GM23338 (cell line): ENCODE measurements around the gene RHBDD2. TPM values are rescaled to one million over a fixed set of nuclear protein-coding genes. Genes with fewer than 3 reads are reported as not detected.

ENCODE experiments used
- ATAC-seq: fragments of 200-7000 bp; cut with Tn5 transposase; 3 replicates; pipeline ENCODE4 v1.9.1; 2020
- DNase-seq: peaks from one replicate; pipeline ENCODE4 v3.0.0-alpha.2; 2015; ENCODE audit warnings: low spot score
- H2AFZ ChIP-seq: fragments of 200-600 bp; sonication (generic); 2 replicates; pipeline ENCODE4 v1.8.0; 2016; ENCODE audit warnings: antibody characterized with exemption, mild to moderate bottlenecking, moderate library complexity
- H3F3A ChIP-seq: fragments of 200-600 bp; sonication (generic); replicated peaks from 2 replicates; pipeline ENCODE4 v1.8.0; 2017; ENCODE audit warnings: antibody characterized with exemption, mixed run types, low read depth
- H3K27ac ChIP-seq: fragments of 200-600 bp; sonication (generic); 2 replicates; pipeline ENCODE4 v1.6.1; 2016; ENCODE audit warnings: low read depth
- H3K27me3 ChIP-seq: fragments of 200-600 bp; sonication (generic); 2 replicates; pipeline ENCODE4 v1.8.0; 2016; ENCODE audit warnings: mild to moderate bottlenecking, mixed run types, moderate library complexity; ENCODE audit not compliant: insufficient read depth
- H3K36me3 ChIP-seq: fragments of 200-600 bp; sonication (generic); 2 replicates; pipeline ENCODE4 v1.8.0; 2016; ENCODE audit warnings: mild to moderate bottlenecking; ENCODE audit not compliant: insufficient read depth
- H3K4me1 ChIP-seq: fragments of 200-600 bp; sonication (generic); 2 replicates; pipeline ENCODE4 v1.8.0; 2016; ENCODE audit warnings: mild to moderate bottlenecking, moderate library complexity; ENCODE audit not compliant: insufficient read depth
- H3K4me2 ChIP-seq: fragments of 200-600 bp; sonication (generic); 2 replicates; pipeline ENCODE4 v1.7.1; 2017; ENCODE audit warnings: mixed run types
- H3K4me3 ChIP-seq: fragments of 200-600 bp; sonication (generic); 2 replicates; pipeline ENCODE4 v1.6.1; 2016; ENCODE audit warnings: mixed run types
- H3K79me2 ChIP-seq: fragments of 200-600 bp; sonication (generic); replicated peaks from 2 replicates; pipeline ENCODE4 v1.8.0; 2017; ENCODE audit warnings: mild to moderate bottlenecking; ENCODE audit not compliant: insufficient read depth
- H3K9me2 ChIP-seq: fragments of 200-600 bp; sonication (generic); 2 replicates; pipeline ENCODE4 v1.8.0; 2017; ENCODE audit not compliant: insufficient read depth
- H4K20me1 ChIP-seq: fragments of 200-600 bp; sonication (generic); replicated peaks from 2 replicates; pipeline ENCODE4 v1.8.0; 2017; ENCODE audit warnings: mild to moderate bottlenecking; ENCODE audit not compliant: insufficient read depth
- H3K27ac Mint-ChIP-seq: 2 replicates; pipeline ENCODE4 v1.8.0; 2020; ENCODE audit warnings: inconsistent platforms, mild to moderate bottlenecking, moderate library complexity, mixed read lengths
- H3K27me3 Mint-ChIP-seq: 3 replicates; pipeline ENCODE4 v1.8.0; 2022; ENCODE audit warnings: low read depth, mild to moderate bottlenecking, moderate library complexity, mixed read lengths, inconsistent platforms; ENCODE audit not compliant: insufficient read depth, poor library complexity
- H3K36me3 Mint-ChIP-seq: 3 replicates; pipeline ENCODE4 v1.8.0; 2021; ENCODE audit warnings: low read depth, mild to moderate bottlenecking, inconsistent platforms, moderate library complexity, mixed read lengths
- H3K4me1 Mint-ChIP-seq: 3 replicates; pipeline ENCODE4 v1.8.0; 2020; ENCODE audit warnings: mild to moderate bottlenecking, inconsistent platforms, mixed read lengths
- H3K4me3 Mint-ChIP-seq: 3 replicates; pipeline ENCODE4 v1.8.0; 2021; ENCODE audit warnings: moderate library complexity, mild to moderate bottlenecking, inconsistent platforms, mixed read lengths
- H3K9me3 Mint-ChIP-seq: 3 replicates; pipeline ENCODE4 v1.8.0; 2020; ENCODE audit warnings: moderate library complexity, mild to moderate bottlenecking, inconsistent platforms, mixed read lengths
- CREB1 ChIP-seq: fragments of 250-450 bp; sonication (Bioruptor Pico); IDR thresholded peaks from 2 replicates; pipeline ENCODE4 v1.5.0; 2020; ENCODE audit warnings: low read depth, mild to moderate bottlenecking, moderate library complexity
- CTCF ChIP-seq, 2 experiments: fragments of 200-600 bp in 1 of 2; sonication (generic) in 1 of 2; conservative IDR thresholded peaks; 2 replicates each; pipeline versions ENCODE4 v1.5.1 to v1.6.1; 2016 to 2017; ENCODE audit warnings: antibody characterized with exemption in 2 of 2, low read depth in 2 of 2, mild to moderate bottlenecking in 2 of 2, moderate library complexity in 1 of 2
- EZH2 ChIP-seq: fragments of 200-600 bp; sonication (generic); IDR thresholded peaks from one replicate; pipeline ENCODE4 v1.8.0; 2017; ENCODE audit warnings: antibody characterized with exemption, mild to moderate bottlenecking, low read depth; ENCODE audit not compliant: unreplicated experiment
- EZH2phosphoT487 ChIP-seq: fragments of 200-600 bp; sonication (generic); IDR thresholded peaks from one replicate; pipeline ENCODE4 v1.8.1; 2018; ENCODE audit warnings: antibody characterized with exemption; ENCODE audit not compliant: unreplicated experiment
- JUNB ChIP-seq: IDR thresholded peaks from one replicate; pipeline ENCODE4 v1.6.1; 2016; ENCODE audit warnings: antibody characterized with exemption; ENCODE audit not compliant: unreplicated experiment
- NANOG ChIP-seq: IDR thresholded peaks from 2 replicates; pipeline ENCODE4 v1.6.1; 2016; ENCODE audit warnings: antibody characterized with exemption, borderline replicate concordance
- POLR2AphosphoS5 ChIP-seq: IDR thresholded peaks from 2 replicates; pipeline ENCODE4 v1.6.1; 2016; ENCODE audit warnings: antibody characterized with exemption, low read depth
- REST ChIP-seq: IDR thresholded peaks from one replicate; pipeline ENCODE4 v1.6.1; 2018; ENCODE audit warnings: antibody characterized with exemption; ENCODE audit not compliant: unreplicated experiment
- ZNF114 ChIP-seq: fragments of 250-450 bp; sonication (Bioruptor Pico); IDR thresholded peaks from 2 replicates; pipeline ENCODE4 v1.5.0; 2020; ENCODE audit warnings: mild to moderate bottlenecking, moderate library complexity
- ZNF331 ChIP-seq: fragments of 250-450 bp; sonication (Bioruptor Pico); IDR thresholded peaks from 2 replicates; pipeline ENCODE4 v1.5.0; 2020; ENCODE audit warnings: low read depth, mild to moderate bottlenecking, moderate library complexity
- polyA plus RNA-seq: library from polyadenylated mRNA; unstranded; fragments of >200 nt; fragmentation: Nextera tagmentation; extraction: Ambion mirVana; gene quantifications from 2 replicates; pipeline ENCODE4 v1.2.1, GENCODE V29; 2016
- total RNA-seq: library from RNA; depleted of rRNA; stranded (reverse); fragments of >200 nt; shearing (Covaris generic); gene quantifications from 2 replicates; pipeline ENCODE4 v1.2.3, GENCODE V29; 2014

The RHBDD2 gene
- total and polyA plus RNA-seq, 2 experiments from 2014 or later, result 23.1 to 25.7 TPM

GRCh38 chr7:75905785-75906604, 27.2 kb downstream of the RHBDD2 start:
- peak overlapping the region; percentile 92 for H2AFZ ChIP-seq
- H3K27ac ChIP-seq, result peak overlapping the region; percentile 56
- H4K20me1 ChIP-seq, result no peaks in the 10 kb centered on the region
- TF ChIP-seq POLR2AphosphoS5 (no peak), ZNF331 (no peak)
- H3K27me3 ChIP-seq, result no peaks in the 10 kb centered on the region
- H3F3A ChIP-seq, result no peaks in the 10 kb centered on the region
- Mint-ChIP-seq H3K27ac (peak overlapping the region; percentile 86), H3K9me3 (no peaks in the 10 kb centered on the region; the same call in 2 of the 3 replicates), H3K27me3 (peaks cover 9% of the 10 kb centered on the region), H3K4me3 (0 out of 3 replicates have a peak overlapping the region, but pooled peaks have one; percentile 10), H3K4me1 (peaks cover 9% of the 10 kb centered on the region; the same call in 2 of the 3 replicates), H3K36me3 (no peaks in the 10 kb centered on the region)
- H3K79me2 ChIP-seq, result no peaks in the 10 kb centered on the region
- H3K4me1 ChIP-seq, result peaks cover 9% of the 10 kb centered on the region; the same call in 1 of the 2 replicates
- no peaks in the 10 kb centered on the region for H3K9me2 ChIP-seq
- no peaks in the 10 kb centered on the region for H3K36me3 ChIP-seq
- DNase-seq, result peak; percentile 72
- ATAC-seq, result peak; percentile 89
- peak overlapping the region; percentile 56; the same call in 1 of the 2 replicates for H3K4me2 ChIP-seq
- H3K4me3 ChIP-seq, result no peak overlapping the region; the same call in 1 of the 2 replicates

- Histone ChIP-seq H3K36me3 (no peaks in the 10 kb centered on the region), H3K27me3 (no peaks in the 10 kb centered on the region), H4K20me1 (no peaks in the 10 kb centered on the region), H3K79me2 (no peaks in the 10 kb centered on the region), H3K9me2 (no peaks in the 10 kb centered on the region), H3K4me2 (no peak overlapping the region), H3K27ac (no peak overlapping the region), H3F3A (no peaks in the 10 kb centered on the region), H3K4me3 (no peak overlapping the region), H2AFZ (no peak overlapping the region), H3K4me1 (0 out of 2 replicates have a peak, but pooled peaks cover 7% of the 10 kb centered on the region)
- Mint-ChIP-seq H3K36me3 (no peaks in the 10 kb centered on the region), H3K27me3 (peaks cover 10% of the 10 kb centered on the region), H3K9me3 (no peaks in the 10 kb centered on the region; the same call in 2 of the 3 replicates), H3K4me1 (peaks cover 9% of the 10 kb centered on the region; the same call in 2 of the 3 replicates), H3K4me3 (no peak overlapping the region), H3K27ac (no peak overlapping the region)
- ATAC-seq, result no peak
- DNase-seq, result no peak
- no peak for TF ChIP-seq ZNF114
- no peak for TF ChIP-seq JUNB
- TF ChIP-seq ZNF331, result no peak
- no peak for TF ChIP-seq CTCF (conservative IDR thresholded peaks at IDR 0.05; ENCODE audit: low read depth in 2 of 2)
- no peak for TF ChIP-seq NANOG
- TF ChIP-seq EZH2, result no peak
- TF ChIP-seq REST, result no peak
- TF ChIP-seq POLR2AphosphoS5, result no peak
- no peak for TF ChIP-seq EZH2phosphoT487
- no peak for TF ChIP-seq CREB1
Observed at GRCh38 chr7:75906991-75907667, 28.3 kb downstream of the RHBDD2 start.
